GM21390 (cell line): ENCODE results near the gene ZNF768.
"Not testable (repeated sequence)": the region's sequence is repeated elsewhere in the genome, so short reads cannot be mapped to it uniquely, and the experiment has no call there.

Source experiments
- ATAC-seq: cut with Tn5 transposase; IDR thresholded peaks from one replicate; pipeline ENCODE4 v1.9.1; 2021; ENCODE audit not compliant: unreplicated experiment

ZNF768 gene

DNA sequence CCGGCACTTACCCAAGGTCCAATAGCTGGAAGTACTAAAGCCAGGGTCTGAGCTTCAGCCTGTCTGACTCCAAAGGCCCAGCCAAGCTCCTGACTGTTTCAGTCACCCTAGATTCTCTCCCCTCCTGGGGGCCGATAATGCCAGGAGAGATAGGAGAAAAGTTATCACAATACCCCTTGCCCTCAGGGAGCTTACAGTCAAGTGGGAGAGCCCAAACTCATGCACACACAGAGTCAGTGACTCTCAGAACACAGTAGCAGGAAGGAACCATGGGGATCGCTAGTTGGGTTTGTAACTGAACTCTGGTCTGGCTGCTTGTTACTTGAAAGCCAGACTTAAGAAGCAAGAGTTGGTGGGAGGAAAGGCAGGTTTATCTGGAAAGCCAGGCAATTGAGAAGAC, 14.9 kb downstream of the ZNF768 start:
- ATAC-seq, result no peak

DNA sequence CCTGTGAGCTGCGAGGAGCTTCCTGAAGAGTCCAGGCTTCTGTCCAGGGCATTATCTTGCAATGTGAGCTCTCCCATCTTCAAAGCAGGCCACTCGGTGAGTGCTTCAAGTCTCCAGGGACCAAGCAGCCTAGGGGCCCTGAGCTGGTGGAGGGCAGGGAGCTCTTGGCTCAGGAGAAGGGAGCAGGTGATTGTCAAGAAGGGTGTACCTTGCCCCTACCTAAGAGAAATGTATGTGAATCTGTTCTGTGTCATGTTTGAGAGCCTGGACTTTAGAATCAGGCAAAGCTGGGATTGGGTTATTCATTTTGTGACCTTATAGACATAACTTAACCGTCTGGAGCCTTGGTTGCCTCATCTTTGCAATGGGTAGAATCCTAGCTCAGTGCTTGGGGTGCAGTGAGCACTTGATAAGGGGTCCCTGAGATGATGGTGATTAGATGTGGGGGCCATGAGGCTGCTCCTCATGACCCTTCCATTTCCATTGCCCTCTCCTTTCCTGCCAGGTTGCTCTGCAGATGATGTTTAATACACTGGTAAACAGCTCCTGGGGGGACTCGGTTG, 15.9 kb downstream of the ZNF768 start:
- no peak for ATAC-seq

DNA sequence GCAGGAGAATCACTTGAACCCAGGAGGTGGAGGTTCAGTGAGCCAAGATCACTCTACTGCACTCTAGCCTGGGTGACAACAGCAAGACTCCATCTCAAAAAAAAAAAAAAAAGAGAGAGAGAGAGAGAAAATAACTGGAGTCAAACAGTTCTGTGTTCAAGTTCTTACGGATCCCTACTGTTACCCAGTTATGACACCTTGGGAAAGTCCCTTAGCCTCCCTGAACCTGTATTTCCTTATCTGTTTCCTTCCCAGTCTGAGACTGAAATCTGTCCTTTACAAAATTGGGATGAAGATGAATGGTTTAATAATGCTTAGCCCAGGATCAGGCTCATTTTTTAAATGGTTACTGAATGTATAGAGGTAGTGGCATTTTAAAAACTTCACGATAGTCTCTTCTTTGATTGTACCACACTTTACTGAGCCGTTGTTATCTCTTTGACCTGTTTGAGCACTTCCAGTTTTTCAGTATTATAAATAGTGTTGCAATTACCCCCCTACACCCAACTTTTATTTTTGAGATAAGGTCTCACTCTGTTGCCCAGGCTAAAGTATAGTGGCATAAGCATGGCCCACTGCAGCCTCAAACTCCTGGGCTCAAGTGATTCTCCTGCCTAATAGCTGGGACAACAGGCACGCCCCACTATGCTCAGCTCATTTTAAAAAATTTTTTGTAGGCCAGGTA, 17.1 kb downstream of the ZNF768 start:
- ATAC-seq, result no peak

DNA sequence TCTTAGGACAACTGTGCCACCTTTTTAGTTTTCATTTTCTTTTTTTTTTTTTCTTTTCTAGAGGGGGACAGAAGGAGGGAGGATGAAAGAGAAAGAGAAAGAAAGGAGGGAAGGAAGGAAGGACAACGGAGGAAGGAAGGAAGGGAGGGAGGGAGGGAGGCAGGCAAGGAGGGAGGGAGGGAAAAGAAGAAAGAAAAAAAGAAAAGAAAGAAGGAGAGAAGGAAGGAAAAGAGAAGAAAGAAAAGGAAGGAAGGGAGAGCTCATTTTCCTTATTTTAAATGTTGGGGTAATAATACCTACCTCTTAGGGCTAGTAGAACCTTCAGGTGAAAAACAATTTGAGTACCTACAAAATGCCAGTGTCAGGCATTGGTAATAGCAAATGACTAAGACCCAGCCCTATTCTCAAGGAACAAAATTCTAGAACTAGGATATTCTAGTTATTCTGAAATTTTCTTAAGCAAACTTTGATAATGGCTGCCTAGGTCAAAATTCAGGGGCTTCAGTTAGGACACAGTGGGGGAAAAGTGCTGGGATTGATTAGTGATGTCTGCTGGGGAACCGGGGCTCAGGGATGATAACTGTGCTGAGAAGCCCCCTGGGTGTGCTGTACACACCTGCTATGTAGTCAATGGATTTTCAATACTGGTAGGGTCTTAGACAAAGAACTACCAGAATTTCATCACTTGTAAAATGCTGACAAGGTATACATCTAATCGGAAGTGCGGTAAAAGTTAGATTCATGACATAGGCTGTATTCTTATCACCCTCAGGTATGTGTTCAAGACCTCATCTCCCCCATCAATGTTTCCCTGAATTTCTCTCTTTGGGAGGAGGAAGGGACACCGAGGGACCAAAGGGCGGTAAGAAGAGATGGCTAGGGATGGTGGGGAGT, 22.7 kb downstream of the ZNF768 start:
- no peak for ATAC-seq

DNA sequence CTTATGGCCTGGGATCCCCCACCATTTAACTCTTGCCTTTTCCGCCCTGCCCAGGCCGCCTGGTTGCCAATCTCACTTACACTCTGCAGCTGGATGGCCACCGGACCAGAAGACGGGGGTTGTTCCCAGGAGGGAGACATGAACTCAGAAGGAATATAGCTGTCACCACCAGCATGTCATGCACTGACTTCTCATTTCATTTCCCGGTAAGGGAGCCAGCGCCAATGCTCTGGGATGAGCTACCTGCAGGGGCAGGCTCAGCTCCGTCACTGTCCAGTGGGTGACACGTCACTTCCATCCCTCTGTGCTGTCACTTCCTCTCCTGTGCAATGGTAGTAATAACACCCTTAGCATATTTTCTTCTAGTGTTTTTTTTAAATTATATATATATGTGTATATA, 27.1 kb downstream of the ZNF768 start:
- no peak for ATAC-seq

DNA sequence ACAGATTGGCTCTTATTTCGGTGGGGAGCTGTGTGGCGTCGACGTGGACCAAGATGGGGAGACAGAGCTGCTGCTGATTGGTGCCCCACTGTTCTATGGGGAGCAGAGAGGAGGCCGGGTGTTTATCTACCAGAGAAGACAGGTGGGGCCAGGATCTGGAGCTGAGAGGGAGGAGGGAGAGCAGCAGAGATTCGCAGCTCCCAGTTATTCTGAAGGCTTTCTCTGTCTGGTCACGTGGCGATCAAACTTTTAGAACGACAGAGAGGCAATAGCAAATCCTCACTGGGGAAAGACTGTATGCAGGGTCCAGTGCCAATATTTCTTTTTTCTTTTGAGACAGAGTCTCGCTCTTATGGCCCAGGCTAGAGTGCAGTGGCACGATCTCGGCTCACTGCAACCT, 31.7 kb downstream of the ZNF768 start:
- ATAC-seq, result no peak

DNA sequence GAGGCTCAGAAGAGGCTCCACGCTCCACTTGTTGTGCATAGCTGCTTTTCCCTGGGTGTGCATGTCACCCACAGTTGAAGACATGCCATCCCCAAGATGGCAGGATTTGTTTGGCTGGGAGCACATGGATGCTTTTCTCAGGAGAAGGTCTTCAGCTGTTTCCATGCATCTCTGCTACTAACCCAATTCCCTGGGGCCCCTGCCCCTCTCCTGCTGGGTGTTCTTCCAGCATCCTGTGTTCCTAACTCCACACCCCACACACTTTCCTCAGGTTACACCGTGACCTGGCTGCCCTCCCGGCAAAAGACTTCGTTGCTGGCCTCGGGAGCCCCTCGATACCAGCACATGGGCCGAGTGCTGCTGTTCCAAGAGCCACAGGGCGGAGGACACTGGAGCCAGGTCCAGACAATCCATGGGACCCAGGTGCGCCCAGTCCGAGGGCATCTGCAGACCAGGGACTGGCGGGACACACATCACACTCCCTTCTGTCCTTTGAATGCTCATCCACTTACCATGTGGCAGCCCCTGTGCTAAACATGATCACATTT, 32.4 kb downstream of the ZNF768 start:
- no peak for ATAC-seq

DNA sequence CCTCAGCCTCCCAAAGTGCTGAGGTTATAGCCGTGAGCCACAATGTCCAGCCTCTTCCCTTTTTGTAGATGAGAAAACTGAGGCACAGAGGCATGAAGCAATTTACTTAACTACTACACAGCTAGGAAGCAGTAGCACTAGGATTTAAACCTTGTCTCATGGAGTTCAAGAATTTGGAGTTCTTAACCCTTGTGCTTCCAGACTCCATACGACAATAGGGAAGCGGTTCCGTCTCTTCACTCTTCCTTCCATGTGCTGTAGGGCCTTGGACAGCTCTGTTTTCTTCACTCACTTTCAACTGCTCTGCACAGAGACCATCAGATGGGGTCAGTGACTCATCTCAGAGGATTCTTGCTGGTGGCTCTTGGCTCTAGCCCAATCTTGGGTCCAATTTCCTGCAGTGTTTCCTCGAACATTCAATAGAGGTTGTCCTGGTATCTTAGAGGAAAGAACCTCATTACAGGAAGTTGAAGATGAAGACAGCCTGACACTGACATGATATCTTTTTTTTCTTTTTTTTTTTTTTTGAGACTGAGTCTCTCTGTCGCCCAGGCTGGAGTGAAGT, 34.5 kb downstream of the ZNF768 start:
- ATAC-seq, result no peak

DNA sequence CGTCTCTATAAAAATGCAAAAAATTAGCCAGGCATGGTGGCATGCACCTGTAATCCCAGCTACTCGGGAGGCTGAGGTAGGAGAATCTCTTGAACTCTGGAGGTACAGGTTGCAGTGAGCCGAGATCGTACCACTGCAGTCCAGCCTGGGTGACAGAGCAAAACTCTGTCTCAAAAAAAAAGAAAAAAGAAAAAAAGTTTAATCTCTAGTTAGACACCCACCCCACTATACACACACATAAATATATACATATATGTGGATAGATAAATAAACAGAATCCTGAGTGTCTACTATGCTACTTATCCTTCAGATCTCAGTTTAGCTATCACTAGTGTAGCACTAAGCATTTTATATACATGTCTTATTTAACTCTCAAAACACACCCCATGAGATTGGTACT, 35.1 kb downstream of the ZNF768 start:
- ATAC-seq, result no peak

DNA sequence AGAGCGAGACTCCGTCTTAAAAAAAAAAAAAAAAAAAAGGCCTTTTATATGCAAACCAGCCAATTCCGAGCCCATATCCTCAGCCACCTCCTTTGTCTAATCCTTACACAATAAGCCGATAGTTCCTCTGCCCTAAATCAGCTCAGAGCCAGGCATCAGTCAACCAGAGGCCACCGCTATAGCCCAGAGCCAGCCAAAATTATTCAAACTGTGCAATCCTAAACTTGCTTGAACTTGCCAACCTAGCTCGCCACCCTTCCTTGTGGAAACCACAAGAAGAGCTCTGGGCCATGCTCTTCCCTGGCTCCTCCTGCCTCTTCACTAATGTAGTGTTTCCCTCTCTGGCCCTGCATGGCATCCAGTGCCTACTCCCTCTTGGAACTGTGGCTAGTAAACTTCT, 36.2 kb downstream of the ZNF768 start:
- no peak for ATAC-seq

DNA sequence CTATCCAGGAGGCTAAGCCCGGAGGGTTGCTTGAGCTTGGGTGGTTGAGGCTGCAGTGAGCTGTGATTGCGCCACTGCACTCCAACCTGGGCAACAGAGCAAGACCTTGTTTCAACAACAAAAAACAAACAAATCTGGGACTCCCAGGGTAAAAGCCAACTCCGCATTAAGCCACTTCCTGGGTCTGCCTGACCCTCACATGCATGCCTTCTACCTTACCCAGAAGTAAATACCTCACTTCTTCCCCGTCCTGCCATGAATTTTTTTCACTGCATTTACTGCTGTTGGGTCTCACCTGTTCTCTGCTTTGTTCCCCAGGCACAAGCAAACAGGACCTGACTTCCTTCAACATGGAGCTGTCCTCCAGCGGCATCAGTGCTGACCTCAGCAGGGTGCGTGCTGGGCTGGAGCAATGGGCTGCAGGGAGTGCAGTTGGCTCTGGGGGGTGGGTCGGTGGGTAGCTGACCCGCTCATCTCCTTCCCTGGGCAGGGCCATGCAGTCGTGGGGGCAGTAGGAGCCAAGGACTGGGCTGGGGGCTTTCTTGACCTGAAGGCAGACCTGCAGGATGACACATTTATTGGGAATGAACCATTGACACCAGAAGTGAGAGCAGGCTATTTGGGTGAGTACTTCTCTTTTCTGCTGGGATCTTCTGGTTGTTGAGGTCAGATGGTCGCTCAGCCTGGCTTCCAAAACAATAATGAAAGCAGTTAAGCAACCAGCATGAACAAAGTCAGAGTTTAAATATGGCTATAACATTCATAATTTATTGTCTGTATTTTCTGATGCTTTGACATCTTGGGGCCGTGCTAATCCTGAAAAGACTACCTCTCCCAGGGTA, 37.4 kb downstream of the ZNF768 start:
- ATAC-seq, result no peak

DNA sequence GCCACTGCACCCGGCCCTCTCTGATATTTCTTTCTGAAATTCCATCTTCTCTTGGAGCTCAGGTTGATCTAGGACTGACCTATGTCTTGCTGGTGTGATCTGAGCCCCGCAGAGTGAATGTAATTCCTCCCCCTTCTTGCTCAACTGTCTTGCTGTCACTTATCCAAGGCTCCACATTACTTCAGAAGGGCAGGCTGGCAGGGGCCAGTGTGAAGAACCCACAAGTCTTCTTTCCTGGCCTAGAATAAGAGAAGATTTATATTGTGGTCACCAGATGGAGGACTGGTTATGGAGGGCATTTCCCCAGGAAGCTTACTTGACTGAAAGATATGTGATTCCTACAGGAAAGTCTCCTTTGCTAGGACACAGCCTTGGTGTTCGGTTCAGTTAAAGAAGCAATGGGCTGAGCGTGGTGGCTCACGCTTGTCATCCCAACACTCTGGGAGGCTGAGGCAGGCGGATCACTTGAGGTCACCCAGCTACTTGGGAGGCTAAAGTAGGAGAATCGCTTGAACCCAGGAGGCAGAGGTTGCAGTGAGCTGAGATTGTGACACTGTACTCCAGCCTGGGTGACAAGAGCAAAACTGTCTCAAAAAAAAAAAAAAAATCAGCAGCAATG, 40.4 kb downstream of the ZNF768 start:
- no peak for ATAC-seq

DNA sequence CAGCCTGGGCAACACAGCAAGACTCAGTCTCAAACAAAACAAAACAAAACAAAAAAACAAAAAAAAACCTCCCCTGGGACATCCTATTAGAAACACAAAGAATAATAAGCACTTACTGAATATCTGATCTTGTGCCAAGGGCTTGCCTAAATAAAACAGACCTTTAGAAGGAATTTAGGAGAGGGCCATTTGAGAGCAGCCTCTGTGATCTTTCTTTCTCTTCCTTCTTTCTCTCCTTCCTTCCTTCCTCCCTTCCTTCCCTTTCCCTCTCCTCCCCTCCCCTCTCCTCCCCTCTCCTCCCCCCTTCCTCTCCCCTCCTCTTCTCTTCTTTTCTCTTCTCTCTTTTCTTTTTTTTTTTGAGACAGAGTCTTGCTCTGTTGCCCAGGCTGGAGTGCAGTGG, 41.5 kb downstream of the ZNF768 start:
- ATAC-seq, result no peak

DNA sequence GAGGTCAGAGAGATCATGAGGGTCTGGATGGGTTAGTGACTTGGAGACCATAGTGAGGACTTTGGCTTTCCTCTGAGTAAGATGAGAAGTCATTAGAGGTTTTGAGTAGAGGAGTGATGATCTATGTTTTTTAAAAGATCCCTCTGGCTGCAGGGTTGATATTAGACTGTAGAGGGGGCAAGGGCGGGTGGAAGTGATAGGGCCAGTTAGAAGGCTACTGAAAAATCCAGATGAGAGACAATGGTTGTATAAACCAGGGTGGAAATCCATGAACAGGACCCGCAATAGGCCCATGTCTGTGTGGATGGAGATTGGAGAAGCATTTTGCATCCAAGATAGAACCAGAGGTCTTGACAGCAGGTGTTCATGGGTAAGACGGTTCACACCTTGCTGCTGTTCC, 44.0 kb downstream of the ZNF768 start:
- no peak for ATAC-seq

DNA sequence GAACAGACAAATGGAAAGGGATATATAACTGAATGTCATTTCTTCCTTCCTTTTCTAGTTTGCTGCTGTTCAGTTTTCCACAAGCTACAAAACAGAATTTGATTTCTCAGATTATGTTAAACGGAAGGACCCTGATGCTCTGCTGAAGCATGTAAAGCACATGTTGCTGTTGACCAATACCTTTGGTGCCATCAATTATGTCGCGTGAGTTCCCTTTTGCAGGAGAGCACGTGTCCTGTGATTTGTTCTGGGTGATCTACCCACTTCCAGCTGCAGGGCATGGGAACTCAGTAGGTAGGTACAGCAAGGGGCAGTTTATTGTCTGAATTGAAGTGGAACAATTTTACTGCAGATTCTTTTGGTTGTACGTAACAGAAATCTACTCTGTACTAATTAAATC, 45.0 kb downstream of the ZNF768 start:
- no peak for ATAC-seq

DNA sequence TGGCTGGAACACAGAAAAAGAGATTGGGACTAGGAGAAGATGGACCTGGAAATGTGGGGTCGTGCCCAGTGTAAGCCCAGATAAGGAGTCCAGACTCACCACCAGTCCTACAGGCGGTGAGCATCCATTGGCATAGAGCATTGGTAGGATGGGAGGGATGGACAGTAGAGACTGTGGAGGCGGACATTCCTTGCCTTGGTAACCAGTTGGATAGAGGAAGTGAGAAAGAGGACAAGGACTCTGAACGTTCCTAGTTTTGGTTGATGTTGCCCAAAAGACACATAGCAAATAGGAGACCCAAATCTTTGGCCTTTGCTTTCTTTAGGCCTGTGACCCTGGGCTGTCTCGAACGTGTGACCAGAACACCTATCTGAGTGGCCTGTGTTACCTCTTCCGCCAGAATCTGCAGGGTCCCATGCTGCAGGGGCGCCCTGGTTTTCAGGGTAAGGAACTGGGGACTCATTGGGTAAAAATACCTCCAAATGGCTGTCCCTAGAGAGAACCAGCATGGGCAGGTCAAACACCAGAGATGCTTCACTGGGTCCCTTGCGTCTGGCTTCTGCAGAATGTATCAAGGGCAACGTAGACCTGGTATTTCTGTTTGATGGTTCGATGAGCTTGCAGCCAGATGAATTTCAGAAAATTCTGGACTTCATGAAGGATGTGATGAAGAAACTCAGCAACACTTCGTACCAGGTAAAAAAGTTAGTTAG, 47.4 kb downstream of the ZNF768 start:
- no peak for ATAC-seq

DNA sequence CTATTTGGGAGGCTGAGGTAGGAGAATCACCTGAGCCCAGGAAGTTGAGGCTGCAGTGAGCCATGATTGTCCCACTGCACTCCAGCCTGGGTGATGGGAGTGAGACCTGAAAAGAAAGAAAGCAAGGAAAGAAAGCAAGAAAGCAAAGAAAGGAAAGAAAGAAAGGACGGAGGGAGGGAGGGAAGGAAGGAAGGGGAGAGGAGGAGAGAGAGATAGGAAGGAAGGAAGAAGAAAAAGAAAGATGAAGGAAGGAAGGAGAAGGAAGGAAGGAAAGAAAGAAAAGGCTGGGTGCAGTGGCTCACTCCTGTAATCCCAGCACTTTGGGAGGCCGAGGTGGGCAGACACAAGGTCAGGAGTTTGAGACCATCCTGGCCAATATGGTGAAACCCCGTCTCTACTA, 48.6 kb downstream of the ZNF768 start:
- not testable (repeated sequence) for ATAC-seq

DNA sequence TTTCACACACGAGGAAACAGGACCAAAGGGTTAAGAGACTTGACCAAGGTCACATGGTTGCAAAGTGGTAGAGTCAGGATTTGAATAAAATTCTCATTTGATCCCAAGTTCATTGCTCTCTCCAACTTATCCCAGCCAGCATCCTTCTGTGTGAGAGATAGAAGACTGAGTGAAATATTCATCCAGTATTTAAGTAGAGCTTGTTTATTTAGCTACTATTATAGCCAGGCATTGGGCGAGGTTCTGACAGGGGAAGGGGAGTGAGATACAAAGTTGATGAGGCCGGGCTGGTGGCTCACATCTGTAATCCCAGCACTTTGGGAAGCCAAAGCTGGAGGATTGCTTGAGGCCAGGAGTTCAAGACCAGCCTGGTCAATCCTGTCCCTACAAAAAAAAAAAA, 49.4 kb downstream of the ZNF768 start:
- no peak for ATAC-seq

DNA sequence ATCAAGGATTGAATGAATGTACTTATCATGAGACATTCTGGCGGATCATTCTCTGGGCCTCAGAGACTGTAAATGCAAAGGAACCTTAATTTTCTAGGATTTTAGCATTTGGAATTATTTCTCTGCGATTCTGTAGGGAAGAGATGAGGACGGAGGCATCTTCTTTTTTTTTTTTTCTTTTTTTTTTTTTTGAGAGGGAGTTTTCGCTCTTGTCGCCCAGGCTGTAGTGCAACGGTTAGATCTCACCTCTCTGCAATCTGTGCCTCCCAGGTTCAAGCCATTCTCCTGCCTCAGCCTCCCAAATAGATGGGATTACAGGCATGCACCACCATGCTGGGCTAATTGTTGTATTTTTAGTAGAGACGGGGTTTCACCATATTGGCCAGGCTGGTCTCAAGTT, 51.7 kb downstream of the ZNF768 start:
- no peak for ATAC-seq

DNA sequence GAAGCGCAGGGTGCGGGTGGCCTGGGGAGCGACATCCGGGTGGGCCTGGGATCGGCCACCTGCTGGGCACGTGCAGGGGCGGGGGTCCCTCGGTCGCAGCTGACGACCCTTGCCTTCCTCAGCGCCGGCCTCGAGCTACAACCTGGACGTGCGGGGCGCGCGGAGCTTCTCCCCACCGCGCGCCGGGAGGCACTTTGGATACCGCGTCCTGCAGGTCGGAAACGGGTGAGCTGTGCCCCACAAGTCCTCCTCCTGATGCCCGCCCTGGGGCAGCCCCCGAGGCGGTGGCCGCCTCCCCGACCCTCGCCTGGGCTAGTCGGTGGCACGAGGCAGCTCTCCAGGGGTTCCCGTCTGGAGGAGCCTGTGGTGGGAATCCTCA, 52.3 kb downstream of the ZNF768 start:
- ATAC-seq, result no peak
